Esophagus squamous epithelium (tissue), 5 donors: ENCODE results near the gene EHMT1. TPM values are rescaled to one million over a fixed set of nuclear protein-coding genes. Genes with fewer than 3 reads are reported as not detected.

Experiments
- DNase-seq: peaks from one replicate; lab custom pipeline; 2025; lab: John Stamatoyannopoulos, UW
- H3K27ac ChIP-seq, 4 donors: fragments of 200-600 bp; sonication (generic); one replicate each; pipeline ENCODE4 v1.5.1; 2016 to 2019; ENCODE audit warnings: mild to moderate bottlenecking in 1 of 4
- H3K27me3 ChIP-seq, 4 donors: fragments of 200-600 bp; sonication (generic); 1 replicate in 3 of 4; 2 replicates in 1 of 4; pipeline versions ENCODE4 v1.5.1 to v1.6.0; 2017 to 2021; ENCODE audit warnings: antibody characterized with exemption in 1 of 4
- H3K36me3 ChIP-seq, 3 donors: fragments of 200-600 bp; sonication (generic); one replicate each; pipeline ENCODE4 v1.5.1; 2016 to 2019
- H3K4me1 ChIP-seq, 3 donors: fragments of 200-600 bp; sonication (generic); one replicate each; pipeline ENCODE4 v1.5.1; 2017 to 2019
- H3K4me3 ChIP-seq, 4 donors: fragments of 200-600 bp; sonication (generic); 1 replicate in 3 of 4; 2 replicates in 1 of 4; pipeline ENCODE4 v1.5.1; 2016 to 2019; ENCODE audit warnings: mild to moderate bottlenecking in 2 of 4, moderate library complexity in 1 of 4
- H3K9me3 ChIP-seq, 3 donors: fragments of 200-600 bp; sonication (generic); one replicate each; pipeline ENCODE4 v1.5.1; 2016 to 2019
- CTCF ChIP-seq, 6 experiments: fragments of 450-650 bp in 4 of 6; fragments of 200-600 bp in 2 of 6; sonication (generic) in 2 of 6; IDR thresholded peaks; one replicate each; pipeline ENCODE4 v1.5.1; 2016 to 2019; ENCODE audit warnings: antibody characterized with exemption in 6 of 6, mild to moderate bottlenecking in 4 of 6, moderate library complexity in 4 of 6
- POLR2A ChIP-seq, 4 donors: fragments of 450-650 bp; IDR thresholded peaks; one replicate each; pipeline ENCODE4 v1.6.1; 2017; ENCODE audit warnings: antibody characterized with exemption in 4 of 4, mild to moderate bottlenecking in 4 of 4, moderate library complexity in 3 of 4
- WGBS, 2 donors: methylation state at CpG; one replicate each; pipeline ENCODE4 v1.1.5; 2018; 5-methylcytosine and 5-hydroxymethylcytosine counted together
- intact Hi-C: fragments of 100-400 bp; cut with DNase I; formaldehyde crosslinking; loops from one replicate; pipeline ENCODE4 v1.15.0; 2022
- total RNA-seq, 4 donors: library from RNA; depleted of rRNA; stranded (reverse); fragments of >200 nt; gene quantifications; one replicate each; pipeline ENCODE4 v1.1.0, GENCODE V29; 2016
- donor health status: DM: yes; HTN: yes; CAD: no.

The EHMT1 gene
- total RNA-seq, 4 donors from 2014 or later, result 42.8 to 87.0 (median 65.0) TPM

DNA sequence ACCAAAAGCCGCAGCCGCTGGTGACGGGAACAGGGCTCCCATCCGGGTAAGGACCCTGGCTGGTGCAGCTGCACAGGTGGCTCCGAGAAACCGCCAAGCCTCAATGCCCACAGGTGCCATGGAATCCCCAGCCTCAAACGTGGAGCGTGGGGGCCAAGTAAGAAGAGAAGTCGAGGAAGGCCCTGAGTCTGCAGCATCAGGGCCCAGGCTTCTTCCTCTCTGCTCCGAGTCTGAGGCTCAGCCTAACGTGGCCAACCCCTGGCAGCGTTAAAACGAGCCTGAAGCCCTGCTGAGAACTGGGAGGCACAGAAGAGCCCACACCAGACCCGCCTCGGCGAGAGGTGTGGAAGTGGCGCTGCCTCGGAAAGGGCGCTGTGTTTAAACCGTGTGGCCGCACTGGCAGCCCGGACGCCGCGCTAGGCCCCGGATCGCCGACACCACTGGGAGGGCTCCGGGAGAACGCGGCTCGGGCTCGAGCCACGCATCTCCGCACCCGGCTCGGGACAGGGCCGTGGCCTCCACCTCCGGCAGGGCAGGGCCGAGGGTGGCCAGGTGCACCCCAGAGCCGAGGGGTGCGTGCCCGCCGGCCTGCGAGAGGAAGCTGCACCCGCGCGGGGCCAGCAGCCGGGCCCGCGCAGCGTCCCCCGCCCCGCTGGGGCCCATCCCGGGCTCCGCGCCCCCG, 29.2 kb upstream of the EHMT1 start:
- peak overlapping the region; percentile 49 to 82 (median 76) for H3K4me3 ChIP-seq
- no peak for DNase-seq
- H3K27me3 ChIP-seq, result no peaks in the 10 kb centered on the region
- intact Hi-C loops, result no loop called here
- TF ChIP-seq POLR2A (IDR thresholded peaks at IDR 0.05) (no peak), CTCF (IDR thresholded peaks at IDR 0.05) (no peak)
- H3K36me3 ChIP-seq, result peaks cover 19 to 42% (median 22%) of the 10 kb centered on the region in 3 donors
- H3K27ac ChIP-seq, result peak overlapping the region; percentile 43 to 87 (median 82)
- 6% methylated on average over 10 of the region's 58 CpGs; no CpG with 5 or more reads in 1 of the 2 donors for WGBS, 2 donors
- H3K4me1 ChIP-seq, result peaks cover 16 to 42% (median 19%) of the 10 kb centered on the region in 3 donors
- H3K9me3 ChIP-seq, result no peaks in the 10 kb centered on the region

DNA sequence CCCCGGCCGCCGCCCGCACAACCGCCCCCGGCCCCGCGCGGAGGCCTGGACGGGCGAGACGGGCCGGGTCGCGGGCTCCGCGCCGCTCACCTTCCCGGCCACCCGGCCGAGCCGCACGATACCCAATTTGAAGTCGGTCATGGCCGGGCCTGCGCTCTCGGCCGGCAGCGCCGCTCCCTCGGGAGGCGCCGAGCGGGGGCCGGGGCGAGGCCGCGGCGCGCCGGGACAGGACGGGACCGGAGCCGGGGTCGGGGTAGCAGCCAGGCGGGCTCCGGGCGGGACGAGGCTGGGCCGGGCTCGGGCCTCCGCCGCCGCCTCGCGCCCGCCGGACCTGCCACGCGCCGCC, 28.7 kb upstream of the EHMT1 start:
- Histone ChIP-seq H3K4me1 (peaks cover 16 to 42% (median 19%) of the 10 kb centered on the region in 3 donors), H3K36me3 (peaks cover 19 to 38% (median 22%) of the 10 kb centered on the region in 3 donors), H3K9me3 (no peaks in the 10 kb centered on the region), H3K27ac (peak overlapping the region; percentile 43 to 87 (median 82)), H3K4me3 (peak overlapping the region; percentile 49 to 82 (median 76)), H3K27me3 (no peaks in the 10 kb centered on the region)
- WGBS, 2 donors, result no CpG with 5 or more reads among the region's 61 CpGs
- no peak for DNase-seq
- TF ChIP-seq CTCF (IDR thresholded peaks at IDR 0.05) (no peak), POLR2A (IDR thresholded peaks at IDR 0.05) (no peak)
- intact Hi-C loops, result no loop called here

- peak within 1 kb of the TSS; percentile 74 to 87 (median 81) for H3K4me3 ChIP-seq
- TF ChIP-seq CTCF (IDR thresholded peaks at IDR 0.05) (no peak), POLR2A (IDR thresholded peaks at IDR 0.05) (peak in 2 of 4 donors; percentile 11 to 48)
- H3K36me3 ChIP-seq, result peaks cover 18 to 31% (median 20%) of the 10 kb centered on the region in 3 donors
- no peaks in the 10 kb centered on the region for H3K27me3 ChIP-seq
- no peaks in the 10 kb centered on the region for H3K9me3 ChIP-seq
- intact Hi-C loops, result no loop called here
- DNase-seq, result peak; percentile 57
- 0 to 2% methylated on average over 7 to 11 of the region's 113 CpGs for WGBS, 2 donors
- H3K4me1 ChIP-seq, result peaks cover 16 to 42% (median 19%) of the 10 kb centered on the region in 3 donors
- H3K27ac ChIP-seq, result peak within 1 kb of the TSS; percentile 80 to 90 (median 82)
These were observed 28.1 kb upstream of the EHMT1 start, which contains the start of gene ZMYND19 for GRCh38 chr9:137590469-137591383. Gene ZMYND19 (minus strand): TSS chr9:137590512. CDS start chr9:137590263, 249 bp downstream.

DNA sequence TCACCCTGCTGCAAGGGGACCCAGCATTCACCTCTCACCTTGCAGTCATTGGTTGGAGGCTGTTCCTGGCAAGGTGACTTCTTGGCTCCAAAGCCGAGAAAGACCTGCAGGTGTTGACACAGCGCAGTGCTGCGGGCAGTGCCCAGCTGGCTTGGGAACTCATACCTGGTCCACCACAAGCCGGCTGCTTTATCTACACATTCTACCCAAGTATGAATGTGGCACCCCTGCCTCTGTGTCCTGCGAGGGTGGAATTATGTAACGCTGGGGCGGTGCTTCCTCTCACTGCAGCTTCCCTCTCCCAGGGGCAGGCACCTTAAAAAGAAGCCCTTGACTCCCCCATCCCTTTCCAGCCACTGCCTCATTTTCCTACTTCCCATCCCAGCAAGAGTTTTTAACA, 26.0 kb upstream of the EHMT1 start:
- peaks cover 16 to 42% (median 19%) of the 10 kb centered on the region in 3 donors for H3K4me1 ChIP-seq
- DNase-seq, result no peak
- intact Hi-C loops, result no loop called here
- H3K4me3 ChIP-seq, result no peak overlapping the region
- H3K27me3 ChIP-seq, result no peaks in the 10 kb centered on the region
- H3K27ac ChIP-seq, result no peak overlapping the region
- H3K36me3 ChIP-seq, result peaks cover 3 to 11% (median 5%) of the 10 kb centered on the region in 3 donors
- no peaks in the 10 kb centered on the region for H3K9me3 ChIP-seq
- TF ChIP-seq POLR2A (IDR thresholded peaks at IDR 0.05) (no peak), CTCF (IDR thresholded peaks at IDR 0.05) (no peak)
- WGBS, 2 donors, result 62 to 75% methylated on average over 7 of the region's 7 CpGs
